ENCODE data around the gene KIAA1328.
A peak's percentile ranks its signal among the peaks of the same experiment; 100 is the strongest.
"Not testable (repeated sequence)": the region's sequence is repeated elsewhere in the genome, so short reads cannot be mapped to it uniquely, and the experiment has no call there.

Gene KIAA1328

GRCh38 chr18:36888778-36889177, 59.9 kb downstream of the KIAA1328 start:
- DNase-seq: no peak

- no peak for DNase-seq
Observed at GRCh38 chr18:36889321-36889720, 60.4 kb downstream of the KIAA1328 start.

GRCh38 chr18:36889742-36890141, 60.8 kb downstream of the KIAA1328 start:
- no peak for DNase-seq

- DNase-seq: no peak
Observed at GRCh38 chr18:36890598-36890997, 61.7 kb downstream of the KIAA1328 start.

- DNase-seq: no peak
Observed at GRCh38 chr18:36893227-36893626, 64.3 kb downstream of the KIAA1328 start.

- DNase-seq: no peak
Observed at GRCh38 chr18:36895606-36896005, 66.7 kb downstream of the KIAA1328 start.

GRCh38 chr18:36897253-36897652, 68.3 kb downstream of the KIAA1328 start:
- no peak for DNase-seq

GRCh38 chr18:36899289-36899688, 70.4 kb downstream of the KIAA1328 start:
- DNase-seq: peak; percentile 5

DNA sequence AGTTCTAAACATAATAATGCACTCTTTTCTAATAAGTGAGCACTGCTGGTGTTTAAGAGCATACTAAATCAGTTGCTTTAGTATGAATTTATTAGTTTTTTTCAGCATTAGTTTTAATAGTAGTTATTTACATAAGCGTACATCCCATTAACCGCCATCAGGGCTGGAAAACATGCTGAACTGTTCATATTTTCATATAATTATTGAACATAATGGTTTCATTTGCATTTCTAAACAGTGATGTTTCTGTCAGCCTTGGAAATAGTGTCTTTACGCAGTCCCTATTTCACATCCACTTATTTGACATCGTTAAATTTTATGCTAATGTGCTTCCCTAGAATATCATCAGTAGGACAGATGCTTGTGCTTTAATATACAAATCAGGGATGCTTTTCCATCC, 71.5 kb downstream of the KIAA1328 start:
- DNase-seq: no peak

GRCh38 chr18:36901277-36901701, 72.4 kb downstream of the KIAA1328 start:
- no peak for DNase-seq

DNA sequence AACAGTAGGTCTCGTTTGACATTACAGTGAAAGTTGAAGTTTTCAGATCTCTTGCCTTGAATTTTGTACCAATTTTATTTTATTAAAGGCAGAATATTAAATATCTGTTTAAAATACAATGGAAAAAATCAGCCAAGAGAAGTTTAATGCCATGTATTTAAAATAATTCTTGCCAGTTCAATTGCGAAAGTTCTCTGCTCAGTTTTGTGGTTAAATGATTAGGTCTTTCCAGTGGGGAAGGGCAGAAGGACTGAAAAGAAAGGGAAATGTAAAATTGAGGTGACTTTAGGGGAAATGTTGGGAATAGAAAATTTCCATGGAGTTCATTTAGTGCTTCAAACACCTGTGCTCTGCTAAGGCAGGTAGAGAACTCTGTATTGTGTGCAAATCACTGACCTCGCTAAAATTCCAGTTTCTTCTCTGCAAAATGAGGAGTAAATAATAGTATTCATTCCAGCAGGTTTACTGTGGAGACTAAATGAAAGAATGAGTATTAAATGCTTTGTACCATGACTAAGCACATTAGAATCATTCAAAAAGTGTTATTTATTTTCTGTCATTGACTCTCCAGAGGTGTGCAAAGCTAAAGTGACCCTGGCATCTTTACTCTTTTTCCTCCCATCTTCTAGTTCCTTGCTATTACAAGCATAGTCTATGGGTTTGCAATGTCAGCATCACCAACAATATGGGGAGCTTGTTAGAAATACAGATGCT, 74.4 kb downstream of the KIAA1328 start:
- DNase-seq: no peak

- no peak for DNase-seq
Observed at GRCh38 chr18:36905571-36905970, 76.6 kb downstream of the KIAA1328 start.

GRCh38 chr18:36909282-36909681, 80.4 kb downstream of the KIAA1328 start:
- DNase-seq: not testable (repeated sequence)

DNA sequence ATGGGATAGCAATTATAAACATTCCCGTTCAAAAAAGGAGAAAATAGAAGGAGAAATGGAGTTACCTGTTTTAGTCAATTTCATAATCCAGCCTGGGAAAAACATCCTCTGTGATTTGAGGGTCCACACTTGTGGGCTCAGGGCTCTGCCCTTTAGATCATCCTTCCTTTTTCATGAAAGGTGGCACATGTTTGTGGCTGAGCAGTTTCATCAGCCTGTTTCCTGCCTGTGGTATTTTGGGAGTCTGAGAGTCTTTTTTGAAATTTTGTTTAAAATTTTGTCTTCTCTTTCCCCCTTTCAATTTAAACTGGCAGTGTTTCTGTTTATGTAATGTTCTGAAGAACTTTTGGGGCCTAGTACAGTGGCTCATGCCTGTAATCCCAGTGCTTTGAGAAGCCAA, 84.0 kb downstream of the KIAA1328 start:
- no peak for DNase-seq

GRCh38 chr18:36917907-36918306, 89.0 kb downstream of the KIAA1328 start:
- no peak for DNase-seq

DNA sequence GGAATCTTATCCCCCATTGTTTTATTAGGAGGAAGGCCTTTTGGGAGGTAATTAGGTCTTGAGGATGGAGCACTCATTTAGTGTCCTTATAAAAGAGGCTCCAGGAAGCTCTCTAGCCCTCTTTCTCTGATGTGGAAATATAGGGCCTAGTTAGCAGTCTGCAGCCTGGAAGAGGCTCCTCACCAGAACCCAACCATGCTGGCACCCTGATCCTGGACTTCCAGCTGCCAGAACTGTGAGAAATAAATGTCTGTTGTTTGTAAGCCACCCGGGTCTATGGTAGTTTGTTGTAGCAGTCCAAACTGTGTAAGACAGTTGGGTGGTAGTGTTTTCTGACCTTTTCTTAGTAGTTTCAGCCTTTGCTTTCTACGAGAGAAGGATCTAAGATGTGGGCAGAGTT, 100.7 kb downstream of the KIAA1328 start:
- no peak for DNase-seq

- no peak for DNase-seq
Observed at GRCh38 chr18:36931106-36931505, 102.2 kb downstream of the KIAA1328 start.

GRCh38 chr18:36933552-36933951, 104.6 kb downstream of the KIAA1328 start:
- no peak for DNase-seq

DNA sequence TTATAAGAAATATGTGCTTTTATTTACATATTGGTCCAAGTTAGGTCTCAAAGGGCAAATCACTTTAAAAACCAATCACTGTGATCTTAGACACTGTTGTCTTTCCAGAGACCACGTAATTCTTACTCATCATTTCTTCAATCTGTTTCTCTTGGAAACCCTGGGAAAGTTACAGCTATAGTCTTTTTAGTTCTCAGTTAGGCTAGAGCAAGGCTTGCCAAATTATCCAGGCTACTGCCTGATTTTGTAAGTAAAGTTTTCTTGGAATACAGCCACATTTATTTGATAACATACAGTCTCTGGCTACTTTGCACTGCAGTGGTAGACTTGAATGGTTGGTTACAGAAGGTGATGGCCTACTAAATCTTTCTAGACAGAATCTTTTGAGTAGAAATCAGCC, 106.0 kb downstream of the KIAA1328 start:
- no peak for DNase-seq

DNA sequence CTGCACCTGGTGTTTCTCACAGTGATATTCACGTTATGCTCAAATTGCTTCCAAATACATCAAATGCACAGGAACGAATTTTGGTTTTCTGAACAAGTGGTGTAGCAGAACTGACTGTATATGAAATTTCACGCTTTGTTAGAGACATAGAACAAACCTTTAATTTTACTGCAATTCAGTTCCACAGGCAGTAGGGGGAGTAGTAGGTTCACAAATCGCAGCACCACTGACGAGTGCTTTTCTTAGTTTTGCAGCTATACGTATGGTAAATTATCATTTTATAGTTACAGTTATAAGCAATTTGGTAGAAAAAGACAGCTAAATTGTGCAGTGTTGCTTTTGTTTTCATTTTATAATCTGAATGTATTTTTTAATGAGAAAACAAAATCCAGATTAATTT, 113.3 kb downstream of the KIAA1328 start:
- DNase-seq: peak; percentile 8

- no peak for DNase-seq
Observed at GRCh38 chr18:36947820-36948348, 119.0 kb downstream of the KIAA1328 start.

DNA sequence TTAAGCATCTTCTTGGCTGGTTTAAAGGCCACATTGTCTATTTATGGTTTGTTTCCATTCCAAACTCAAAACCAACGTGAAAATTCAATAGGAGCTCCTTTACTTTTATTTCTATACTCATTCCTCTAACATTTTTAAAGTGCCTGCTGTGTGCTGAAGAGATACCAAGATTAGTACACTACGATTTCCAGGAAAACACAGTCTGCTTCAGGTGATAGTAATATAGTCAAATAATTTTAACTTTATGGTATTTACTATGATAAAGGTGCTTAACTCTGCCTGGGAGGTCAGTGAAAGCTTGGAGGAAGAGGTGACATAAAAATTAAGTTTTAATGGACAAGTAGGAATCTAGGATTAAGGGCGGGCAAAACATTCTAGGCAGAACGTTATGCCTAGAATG, 121.4 kb downstream of the KIAA1328 start:
- no peak for DNase-seq

DNA sequence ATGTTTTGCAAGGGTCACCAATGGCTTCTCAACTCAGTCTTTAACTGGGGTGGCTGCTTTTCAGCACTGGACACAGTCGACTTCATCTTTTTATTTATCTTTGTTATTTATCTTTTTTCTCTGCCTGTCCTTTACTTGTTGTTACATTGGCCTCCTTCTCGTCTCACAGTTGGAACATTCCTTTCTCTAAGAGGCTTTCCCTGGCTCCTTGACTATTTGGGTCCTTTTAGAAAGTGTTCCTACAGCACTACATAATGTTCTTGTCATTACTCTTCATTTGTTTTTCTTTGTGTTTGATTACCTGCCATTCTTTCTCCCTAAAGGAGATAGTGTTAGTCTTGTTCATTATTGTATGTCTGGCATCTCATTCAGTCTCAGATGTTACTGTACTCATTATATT, 122.0 kb downstream of the KIAA1328 start:
- no peak for DNase-seq

DNA sequence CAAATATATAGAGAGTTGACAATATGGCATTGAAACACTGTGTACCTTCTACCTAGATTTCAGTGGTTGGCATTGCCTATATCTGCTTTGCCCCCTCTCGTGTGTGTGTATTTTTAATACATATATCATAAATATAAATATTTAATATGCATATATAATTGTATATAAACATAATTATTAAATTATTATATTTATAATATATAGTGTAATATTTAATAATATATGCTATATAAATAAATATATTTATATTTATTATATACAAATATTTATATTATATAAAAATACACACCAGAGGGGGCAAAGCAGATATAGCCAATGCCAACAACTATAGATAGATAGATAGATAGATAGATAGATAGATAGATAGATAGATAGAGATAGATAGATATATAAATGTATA, 124.1 kb downstream of the KIAA1328 start:
- no peak for DNase-seq

GRCh38 chr18:36960038-36960437, 131.1 kb downstream of the KIAA1328 start:
- DNase-seq: no peak
